ENCODE measurements around the gene STAT2.
"Not testable (repeated sequence)": the region's sequence is repeated elsewhere in the genome, so short reads cannot be mapped to it uniquely, and the experiment has no call there.

The STAT2 gene

DNA sequence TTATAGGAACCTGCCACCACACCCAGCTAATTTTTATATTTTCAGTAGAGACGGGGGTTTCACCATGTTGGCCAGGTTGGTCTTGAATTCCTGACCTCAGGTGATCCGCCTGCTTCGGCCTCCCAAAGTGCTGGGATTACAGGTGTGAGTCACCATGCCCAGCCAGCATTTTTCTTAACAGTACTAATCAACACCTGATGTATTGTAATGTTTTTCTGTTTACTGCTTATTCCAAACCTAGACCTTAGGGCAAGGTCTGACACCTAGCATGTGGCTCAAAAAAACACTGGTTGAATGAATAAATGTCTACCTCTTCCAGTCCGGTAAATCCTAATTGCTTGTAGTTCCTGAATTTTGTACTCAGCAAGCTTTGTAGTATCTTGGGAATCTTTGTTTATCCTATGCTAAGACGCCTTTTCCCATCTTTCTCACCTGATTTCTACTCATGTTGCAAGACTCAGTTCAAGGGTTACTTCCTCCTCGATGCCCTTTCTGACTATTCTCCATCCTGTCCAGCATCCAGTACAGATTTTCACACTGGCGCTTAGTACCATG lies 28.9 kb downstream of the STAT2 start:
- DNase-seq (ENCODE audit: low spot score) = no peak

DNA sequence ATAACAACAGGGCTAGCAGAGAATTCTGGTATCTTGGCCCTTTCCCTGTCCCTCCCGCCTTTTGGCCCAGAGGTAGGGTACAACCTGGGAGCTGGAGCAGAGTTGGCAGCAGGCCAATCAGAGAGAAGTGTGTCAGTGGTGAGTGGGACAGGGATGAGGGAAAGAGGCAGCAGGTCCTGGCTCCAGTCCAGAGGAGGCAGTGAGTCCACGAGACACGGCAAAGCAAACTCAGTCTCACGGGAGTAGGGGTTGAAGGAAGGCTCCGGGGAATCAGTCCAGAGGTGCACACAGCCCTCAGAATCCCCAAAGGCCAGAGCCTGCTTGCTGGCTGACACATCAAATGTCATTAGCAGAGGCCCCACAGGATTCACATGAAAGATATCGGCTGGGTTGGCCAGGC lies 33.4 kb downstream of the STAT2 start:
- DNase-seq (ENCODE audit: low spot score) = no peak

DNA sequence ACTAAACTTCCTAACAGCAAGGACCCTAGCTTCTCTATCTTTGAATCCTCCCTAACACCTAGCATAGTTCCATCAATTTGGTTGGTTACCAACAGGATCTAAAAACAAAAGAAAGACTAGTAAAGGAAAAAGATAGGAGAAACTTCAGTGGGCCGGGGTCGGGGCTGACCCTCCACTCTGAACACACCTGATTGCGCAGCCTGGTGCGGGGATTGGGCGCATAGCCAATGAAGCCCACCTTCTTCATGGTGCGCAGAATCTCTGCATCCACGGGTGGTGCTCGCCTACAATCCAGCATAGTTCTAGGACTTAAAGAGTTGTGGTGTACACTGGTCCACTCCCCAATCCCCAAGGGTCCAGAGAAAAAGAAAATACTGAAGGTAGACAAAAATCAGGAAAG lies 33.8 kb downstream of the STAT2 start:
- no peak for DNase-seq (ENCODE audit: low spot score)

DNA sequence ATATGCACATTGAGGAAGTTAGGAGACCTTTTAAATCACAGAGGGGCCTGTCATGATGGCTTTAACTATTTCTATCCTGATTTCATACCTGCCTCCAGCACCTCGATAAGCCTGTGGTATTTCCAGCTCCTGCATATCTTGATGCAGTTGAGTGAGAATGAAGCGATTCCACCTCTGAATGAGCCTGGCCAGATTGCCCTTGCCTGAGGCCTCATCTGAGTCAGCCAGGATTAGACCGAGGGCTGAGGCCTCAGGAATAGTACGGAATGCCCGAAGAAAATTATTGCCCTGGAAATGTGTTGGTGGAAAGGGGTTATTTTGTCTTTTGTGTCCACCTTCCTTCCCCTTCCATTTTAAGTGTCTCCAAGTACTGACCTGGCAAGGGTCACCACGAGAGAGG lies 35.7 kb downstream of the STAT2 start:
- DNase-seq (ENCODE audit: low spot score) = no peak

DNA sequence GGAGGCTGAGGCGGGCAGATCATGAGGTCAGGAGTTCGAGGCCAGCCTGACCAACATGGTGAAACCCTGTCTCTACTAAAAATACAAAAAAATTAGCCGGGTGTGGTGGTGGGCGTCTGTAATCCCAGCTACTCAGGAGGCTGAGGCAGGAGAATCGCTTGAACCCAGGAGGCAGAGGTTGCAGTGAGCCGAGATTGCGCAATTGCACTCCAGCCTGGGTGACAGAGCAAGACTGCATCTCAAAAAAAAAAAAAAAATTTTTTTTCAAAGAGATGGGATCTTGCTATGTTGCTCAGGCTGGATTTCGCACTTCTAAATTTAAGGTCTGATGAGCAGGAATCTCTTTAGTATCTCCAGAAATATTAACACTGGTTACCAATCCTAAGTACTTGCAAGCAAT lies 38.3 kb downstream of the STAT2 start:
- DNase-seq (ENCODE audit: low spot score) = not testable (repeated sequence)

DNA sequence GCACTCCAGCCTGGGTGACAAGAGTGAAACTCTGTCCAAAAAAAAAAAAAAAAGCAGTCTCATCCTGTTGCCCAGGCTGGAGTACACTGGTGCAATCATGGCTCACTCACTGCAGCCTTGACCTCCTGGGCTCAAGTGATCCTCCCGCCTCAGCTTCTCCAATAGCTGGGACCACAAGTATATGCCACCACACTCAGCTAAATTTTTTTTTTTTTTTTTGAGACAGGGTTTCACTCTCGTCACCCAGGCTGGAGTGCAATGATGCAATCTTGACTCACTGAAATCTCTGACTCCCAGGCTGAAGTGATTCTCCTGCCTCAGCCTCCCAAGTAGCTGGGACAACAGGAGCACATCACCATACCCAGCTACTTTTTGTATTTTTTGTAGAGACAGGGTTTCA lies 38.9 kb downstream of the STAT2 start:
- DNase-seq (ENCODE audit: low spot score) = no peak

DNA sequence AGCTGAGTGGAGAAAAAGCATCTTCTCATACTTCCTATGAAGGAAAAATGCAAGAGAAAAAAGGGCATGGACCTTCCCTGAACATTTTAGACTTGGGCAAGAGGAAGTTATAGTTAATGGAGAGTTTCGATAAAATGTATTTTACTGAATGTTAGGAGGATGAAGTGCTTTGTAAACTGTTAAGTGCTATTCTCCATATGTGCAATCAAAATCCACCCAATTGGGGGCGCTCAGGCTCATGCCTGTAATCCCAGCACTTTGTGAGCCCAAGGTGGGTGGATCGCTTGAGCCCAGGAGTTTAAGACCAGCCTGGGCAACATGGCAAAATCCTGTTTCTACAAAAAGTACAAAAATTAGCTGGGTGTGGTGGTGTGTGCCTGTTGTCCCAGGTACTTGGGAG lies 42.2 kb downstream of the STAT2 start:
- DNase-seq (ENCODE audit: low spot score) = no peak

DNA sequence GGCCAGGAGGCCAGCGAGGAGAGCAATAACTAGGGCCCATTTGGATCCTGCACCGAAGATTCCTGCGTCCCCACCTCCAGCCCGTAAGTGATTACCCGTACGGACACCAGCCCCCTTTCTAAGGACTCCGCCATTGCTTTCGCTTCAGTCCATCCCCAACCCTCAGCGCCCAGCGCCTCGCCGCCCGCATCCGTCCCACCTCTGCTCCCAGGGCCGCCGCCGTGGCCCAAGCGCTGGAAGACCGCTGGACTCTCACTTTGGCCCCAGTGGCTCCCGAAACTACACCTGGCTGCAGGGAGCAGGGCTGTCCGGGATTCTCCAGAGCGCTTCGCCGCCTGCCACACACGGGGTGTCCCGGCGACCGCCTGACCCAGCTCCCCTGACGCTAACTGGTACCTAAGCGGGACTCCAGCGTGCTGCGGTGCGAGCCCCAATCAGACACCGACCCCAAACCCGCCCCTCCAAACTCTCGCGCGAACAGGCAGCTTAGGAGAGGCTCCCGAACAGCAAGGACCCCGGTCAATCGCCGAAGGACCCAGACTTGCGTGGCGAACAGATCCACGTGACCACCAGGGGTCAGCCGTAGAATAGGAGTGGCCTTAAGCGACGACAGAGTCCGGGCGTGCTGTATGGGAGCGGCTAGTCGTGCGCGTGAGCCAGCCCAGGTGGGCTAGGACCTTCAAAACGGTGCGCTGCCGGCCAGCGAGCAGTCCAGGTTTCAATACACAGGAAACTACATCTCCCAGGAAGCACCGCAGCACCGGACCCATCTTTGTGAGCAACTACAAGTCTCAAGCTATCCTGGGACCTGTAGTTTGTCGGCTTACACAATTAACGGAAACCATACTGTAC lies 44.1 kb downstream of the STAT2 start, which contains the start of gene CNPY2:
CNPY2 (minus strand) TSS at position 367 of the 852 bp plus-strand sequence. CDS start 771 bp downstream, outside the sequence.
- DNase-seq (ENCODE audit: low spot score) = peak; percentile 97

DNA sequence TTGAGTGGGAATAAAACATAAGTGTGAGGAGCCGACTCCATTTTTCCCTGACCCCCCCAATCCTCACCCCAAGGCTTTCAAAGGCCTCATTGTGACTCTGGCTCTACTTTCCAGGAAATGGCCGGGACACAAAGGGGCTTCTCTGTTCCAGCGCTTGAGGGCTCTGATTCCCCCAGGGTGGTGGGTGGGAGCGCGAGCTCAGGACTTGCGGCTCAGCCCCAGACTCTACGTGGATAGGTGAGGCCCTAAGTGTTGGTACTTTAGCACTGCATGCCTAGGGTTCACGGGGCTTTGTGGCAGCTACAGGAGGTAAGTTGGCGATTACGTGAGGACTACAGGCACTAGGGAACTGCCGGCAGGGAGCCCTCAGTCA lies 44.7 kb downstream of the STAT2 start:
- no peak for DNase-seq (ENCODE audit: low spot score)

DNA sequence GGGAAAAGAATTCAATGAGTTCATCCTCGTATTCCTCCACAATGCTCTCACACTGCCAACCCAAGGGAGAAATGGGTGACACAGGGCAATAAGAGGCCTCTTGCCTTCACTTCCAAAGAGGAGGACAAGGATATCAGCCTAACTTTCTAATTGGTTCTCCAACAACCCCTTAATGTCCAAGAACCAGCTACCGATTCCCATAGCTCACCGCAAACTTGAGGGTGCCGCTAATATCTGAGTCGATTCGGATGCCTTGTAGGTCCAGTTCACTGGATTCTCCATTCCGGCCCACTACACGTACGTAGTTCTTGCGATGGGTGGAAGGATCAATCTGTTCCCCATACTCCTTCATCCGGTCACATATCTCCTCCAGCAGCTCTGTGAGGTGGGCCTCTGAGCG lies 48.9 kb downstream of the STAT2 start:
- DNase-seq (ENCODE audit: low spot score) = no peak

DNA sequence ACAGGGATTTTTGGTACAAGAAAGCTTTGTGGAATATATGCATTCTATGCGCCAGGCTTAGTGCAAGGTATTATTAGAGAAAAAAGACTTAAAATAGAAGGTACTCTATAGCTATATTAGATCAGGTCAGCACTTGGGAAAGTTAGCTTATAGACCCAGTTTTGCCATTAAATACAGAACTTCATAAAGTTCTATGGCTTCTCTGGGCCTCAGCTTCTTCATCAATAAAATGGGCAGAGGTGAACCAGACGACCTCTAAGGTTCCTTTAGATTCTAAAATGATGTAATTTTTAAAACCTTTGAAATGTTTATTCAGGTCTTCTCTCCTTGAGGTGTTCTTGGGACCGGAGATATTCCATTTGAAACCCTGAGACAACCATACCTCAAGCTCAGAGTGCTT lies 51.2 kb downstream of the STAT2 start:
- DNase-seq (ENCODE audit: low spot score) = no peak

DNA sequence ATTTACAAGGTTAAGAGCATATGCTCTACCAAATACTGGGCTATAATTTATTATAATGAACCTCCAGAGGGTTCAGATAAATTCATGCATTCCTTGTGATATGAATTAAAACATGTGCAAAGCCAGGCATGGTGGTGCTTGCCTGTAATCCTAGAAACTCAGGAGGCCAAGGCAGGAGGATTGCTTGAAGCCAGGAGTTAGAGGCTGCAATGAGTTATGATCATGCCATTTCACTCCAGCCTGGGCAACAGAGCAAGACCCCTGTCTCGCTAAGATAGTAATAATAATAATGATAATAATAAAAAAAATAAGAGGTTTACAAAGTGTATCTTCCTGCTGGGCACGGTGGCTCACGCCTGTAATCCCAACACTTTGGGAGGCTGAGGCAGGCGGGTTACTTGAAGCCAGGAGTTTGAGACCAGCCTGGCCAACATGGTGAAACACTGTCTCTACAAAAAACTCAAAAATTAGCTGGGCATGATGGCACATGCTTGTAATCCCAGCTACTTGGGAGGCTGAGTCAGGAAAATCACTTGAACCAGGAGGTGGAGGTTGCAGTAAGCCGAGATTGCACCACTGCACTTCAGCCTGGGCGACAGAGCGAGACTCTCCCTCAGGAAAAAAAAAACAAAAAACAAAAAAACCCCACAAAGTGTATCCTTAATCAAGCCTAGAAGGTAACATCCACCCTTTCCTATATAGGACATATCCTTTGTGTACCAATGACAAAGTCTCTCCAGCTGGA lies 52.5 kb downstream of the STAT2 start:
- no peak for DNase-seq (ENCODE audit: low spot score)

DNA sequence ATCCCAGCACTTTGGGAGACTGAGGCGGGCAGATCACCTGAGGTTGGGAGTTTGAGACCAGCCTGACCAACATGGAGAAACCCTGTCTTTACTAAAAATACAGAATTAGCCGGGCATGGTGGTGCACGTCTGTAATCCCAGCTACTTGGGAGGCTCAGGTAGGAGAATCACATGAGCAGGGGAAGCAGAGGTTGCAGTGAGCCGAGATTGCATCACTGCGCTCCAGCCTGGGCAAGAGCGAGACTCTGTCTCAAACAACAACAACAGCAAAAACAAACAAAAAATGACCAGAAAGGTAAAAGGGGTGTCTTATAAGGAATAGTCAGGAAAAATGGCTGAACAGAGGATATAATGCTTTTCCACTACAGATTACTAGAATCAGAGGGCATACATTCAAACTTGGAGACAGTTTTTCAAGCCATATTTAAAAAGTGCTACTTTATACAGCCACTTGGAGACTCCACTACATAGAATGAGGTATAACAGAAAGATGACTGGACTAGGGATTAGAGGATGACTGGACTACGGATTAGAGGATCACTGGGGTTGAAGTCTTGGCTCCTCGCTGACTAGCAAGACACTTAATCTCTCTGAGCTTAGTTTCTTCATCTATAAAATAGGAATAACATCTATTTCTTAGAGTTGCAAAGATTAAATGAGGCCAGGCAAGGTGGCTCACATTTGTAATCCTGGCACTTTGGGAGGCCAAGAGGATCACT lies 54.9 kb downstream of the STAT2 start:
- DNase-seq (ENCODE audit: low spot score) = no peak

DNA sequence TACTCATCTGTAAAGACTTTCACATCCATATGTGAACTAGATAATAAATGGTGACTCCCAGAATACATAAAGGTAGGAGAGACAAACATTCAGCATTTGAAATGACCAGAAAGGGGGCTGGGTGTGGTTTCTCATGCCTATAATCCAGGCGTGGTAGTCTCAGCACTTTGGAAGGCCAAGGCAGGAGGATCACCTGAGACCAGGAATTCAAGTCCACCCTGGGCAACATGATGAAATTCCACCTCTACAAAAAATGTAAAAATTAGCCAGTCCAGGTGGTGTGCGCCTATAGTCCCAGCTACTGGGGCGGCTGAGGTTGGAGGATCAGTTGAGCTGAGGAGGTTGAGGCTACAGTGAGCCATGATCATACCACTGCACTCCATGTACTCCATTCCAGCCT lies 55.6 kb downstream of the STAT2 start:
- no peak for DNase-seq (ENCODE audit: low spot score)

DNA sequence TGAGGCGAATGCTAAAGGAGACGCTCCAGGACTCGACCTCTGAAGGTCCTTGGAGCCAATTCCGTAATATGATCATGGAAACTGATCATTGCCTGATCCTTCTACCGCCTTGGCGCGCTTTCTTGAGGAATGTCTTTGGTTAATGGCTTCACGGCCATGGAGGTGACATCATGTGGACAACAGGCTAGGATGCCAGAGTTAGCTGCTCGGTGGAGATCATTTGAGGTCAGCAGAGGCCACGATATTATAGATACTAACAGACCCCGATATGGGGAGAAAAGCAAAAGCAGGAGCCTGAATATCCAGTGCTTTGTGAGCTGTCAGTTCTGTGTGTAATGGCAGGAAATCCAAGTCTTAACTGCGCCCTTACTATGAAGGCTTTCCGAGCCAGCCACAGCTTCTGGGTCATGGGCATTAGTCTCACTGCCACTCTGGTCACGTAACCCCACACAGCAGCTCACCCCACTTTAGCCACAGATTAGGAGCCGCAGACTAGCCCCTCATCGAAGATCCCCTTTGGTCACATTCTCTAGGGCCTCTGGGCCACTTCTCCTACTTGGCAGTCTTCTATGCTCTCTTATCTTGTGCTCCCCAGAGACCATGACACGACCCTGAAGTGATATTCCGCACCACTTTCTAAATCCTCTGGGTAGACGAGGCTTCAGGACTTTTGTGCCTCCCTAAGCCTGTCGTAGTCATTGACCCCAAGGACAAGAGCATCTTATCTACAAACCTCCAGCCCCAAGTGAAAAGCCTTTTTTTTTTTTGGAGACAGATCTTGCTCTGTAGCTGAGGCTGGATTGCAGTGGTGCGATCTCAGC lies 59.1 kb downstream of the STAT2 start:
- DNase-seq (ENCODE audit: low spot score) = no peak

DNA sequence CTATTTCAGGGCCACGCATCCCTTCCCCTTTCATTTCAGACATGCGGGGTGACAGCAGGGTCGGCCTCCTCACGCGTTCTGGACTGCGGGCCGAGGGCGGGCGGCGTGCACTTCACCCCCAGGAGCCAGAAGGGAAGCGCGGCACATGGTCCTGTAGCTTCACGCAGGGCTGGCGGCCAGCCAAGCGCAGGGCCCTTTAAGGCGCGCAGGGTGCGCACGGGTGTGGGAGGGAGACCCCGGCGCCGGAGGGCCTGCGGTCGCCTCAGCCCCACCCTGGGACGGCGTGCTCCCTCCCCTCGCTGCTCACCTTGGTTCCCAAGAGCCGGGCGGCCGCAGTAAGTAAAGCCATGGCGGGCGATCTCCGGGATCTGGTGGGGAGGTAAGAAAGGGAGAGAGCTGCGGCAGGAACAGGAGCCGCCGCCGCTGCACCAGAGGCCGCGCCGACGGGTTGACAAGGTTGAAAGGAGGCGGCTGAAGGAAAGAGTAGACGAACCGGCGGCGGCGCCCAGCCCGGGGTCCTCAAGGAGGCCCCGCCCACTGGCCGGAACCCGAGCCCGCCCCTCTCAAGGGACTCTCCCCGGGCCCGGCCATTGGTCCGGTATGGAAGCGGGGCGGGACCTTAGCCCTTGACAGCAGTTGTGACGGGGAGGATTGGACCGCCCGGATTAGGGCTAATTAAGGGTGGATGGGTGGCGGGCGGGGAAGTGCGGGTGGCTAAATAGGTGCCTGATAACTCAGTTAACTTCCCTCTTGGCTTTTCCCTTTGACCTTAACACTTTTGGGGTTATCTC lies 59.9 kb downstream of the STAT2 start, which contains the start of gene CS:
CS (minus strand) TSS at position 478 of the 791 bp plus-strand sequence; CDS start at position 349, 129 bp downstream.
- peak; percentile 99 for DNase-seq (ENCODE audit: low spot score)

DNA sequence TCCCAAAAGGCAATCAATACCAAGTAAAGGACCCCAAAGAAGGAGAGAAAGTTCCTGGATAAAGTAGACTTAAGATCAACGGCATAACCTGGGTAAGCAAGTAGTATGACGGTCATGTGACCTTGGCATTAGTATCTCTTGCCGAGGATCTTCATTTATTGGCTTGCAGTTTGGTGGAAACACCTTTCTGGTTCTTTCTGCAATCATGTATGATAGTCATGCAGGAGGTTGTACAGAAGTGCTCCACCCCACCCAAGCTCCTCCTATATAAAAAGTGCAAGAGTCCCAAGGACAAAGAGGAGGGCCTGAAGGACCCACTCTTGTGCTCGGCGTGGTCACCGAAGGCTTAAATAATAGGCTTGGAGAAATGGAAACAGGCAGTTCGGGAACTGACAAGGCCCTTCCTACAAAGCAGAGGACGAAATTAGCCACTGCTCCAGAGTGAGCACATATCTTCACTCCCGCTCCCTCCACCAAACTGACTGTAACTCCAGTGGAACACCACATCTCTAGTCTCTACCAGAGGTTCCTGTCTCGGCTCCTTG lies 60.5 kb downstream of the STAT2 start:
- peak; percentile 42 for DNase-seq (ENCODE audit: low spot score)

DNA sequence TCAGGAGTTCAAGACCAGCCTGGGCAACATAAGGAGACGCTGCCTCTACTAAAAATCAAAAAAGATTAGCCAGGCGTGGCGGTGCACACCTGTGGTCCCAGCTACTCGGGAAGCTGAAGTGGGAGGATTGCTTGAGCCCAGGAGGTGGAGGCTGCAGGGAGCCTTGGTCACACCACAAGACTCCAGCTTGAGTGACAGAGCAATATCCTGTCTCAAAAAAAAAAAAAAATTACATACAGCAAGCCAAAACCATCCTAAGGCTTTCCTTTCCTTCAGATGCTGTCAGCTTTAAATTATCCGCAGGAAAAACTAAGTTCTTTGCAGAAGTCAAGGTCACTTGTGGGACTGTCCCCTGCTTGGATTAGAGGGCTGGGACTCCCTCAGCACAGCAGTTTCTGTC lies 61.1 kb downstream of the STAT2 start:
- no peak for DNase-seq (ENCODE audit: low spot score)

DNA sequence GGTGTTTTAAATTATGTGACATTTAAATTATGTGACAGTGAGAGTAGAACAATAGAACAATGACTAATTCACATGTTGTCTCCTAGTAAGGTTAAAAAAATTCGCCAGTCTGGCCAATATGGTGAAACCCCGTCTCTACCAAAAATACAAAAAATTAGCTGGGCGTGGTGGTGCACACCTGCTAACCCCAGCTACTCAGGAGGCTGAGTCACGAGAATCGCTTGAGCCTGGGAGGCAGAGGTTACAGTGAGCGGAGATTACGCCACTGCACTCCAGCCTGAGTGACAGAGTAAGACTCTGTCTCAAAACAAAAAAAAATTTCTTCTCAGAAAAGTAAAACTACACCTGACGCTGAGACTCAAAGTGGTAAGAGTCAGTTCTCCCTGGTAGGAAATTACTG lies 62.5 kb downstream of the STAT2 start:
- no peak for DNase-seq (ENCODE audit: low spot score)

DNA sequence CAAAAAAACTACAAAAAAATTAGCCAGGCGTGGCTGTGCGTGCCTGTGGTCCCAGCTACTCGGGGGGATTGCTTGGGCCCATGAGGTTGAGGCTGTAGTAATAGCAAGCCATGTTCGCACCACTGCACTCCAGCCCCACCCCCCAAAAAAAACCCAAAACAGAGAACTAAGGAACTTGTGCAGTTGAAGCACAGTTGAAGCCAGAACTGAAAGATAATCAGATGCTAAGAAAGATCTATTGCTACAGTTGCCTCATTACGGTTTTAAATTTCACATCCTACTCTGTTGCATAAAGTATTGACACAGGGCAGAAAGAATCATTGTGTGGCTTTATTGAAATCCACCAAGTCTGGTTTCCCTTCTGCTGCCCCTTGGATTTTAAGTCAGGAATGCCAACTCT lies 63.6 kb downstream of the STAT2 start:
- no peak for DNase-seq (ENCODE audit: low spot score)

Data from activated CD4-positive, alpha-beta T cell treated with anti-CD3 and anti-CD28 coated beads, Interleukin-2, Interleukin-4, amounts not matched to agents 100 ng/mL and 50 ng/mL, durations not matched to agents 16 hours and 8 hours (primary cell).